Measurements from ENCODE around the gene PHGDH. TPM values are rescaled to one million over a fixed set of nuclear protein-coding genes. Genes with fewer than 3 reads are reported as not detected.

Gene PHGDH
- total RNA-seq: 146 and 204 TPM in 2 replicates

- H3K4me3 ChIP-seq (ENCODE audit: low read depth, low read length): peak within 1 kb of the TSS; percentile 64
- TF ChIP-seq CTCF (conservative IDR thresholded peaks at IDR 0.05; ENCODE audit: low read depth, low read length): no peak
- DNase-seq (ENCODE audit: low read depth): peak; percentile 16
Measured at GRCh38 chr1:119711804-119712341, at the start of gene PHGDH. TSS of gene PHGDH (plus strand) at chr1:119711934. CDS start at chr1:119712023, 89 bp downstream.

- DNase-seq (ENCODE audit: low read depth): no peak
- H3K4me3 ChIP-seq (ENCODE audit: low read depth, low read length): no peak overlapping the region
- TF ChIP-seq CTCF (conservative IDR thresholded peaks at IDR 0.05; ENCODE audit: low read depth, low read length): no peak
Measured at GRCh38 chr1:119662034-119662437, 49.7 kb upstream of the PHGDH start.

GRCh38 chr1:119664067-119664466 is 47.7 kb upstream of the PHGDH start:
- DNase-seq (ENCODE audit: low read depth): no peak
- TF ChIP-seq CTCF (conservative IDR thresholded peaks at IDR 0.05; ENCODE audit: low read depth, low read length): no peak
- H3K4me3 ChIP-seq (ENCODE audit: low read depth, low read length): no peak overlapping the region

GRCh38 chr1:119667173-119667572 is 44.6 kb upstream of the PHGDH start:
- no peak for DNase-seq (ENCODE audit: low read depth)
- no peak for TF ChIP-seq CTCF (conservative IDR thresholded peaks at IDR 0.05; ENCODE audit: low read depth, low read length)
- no peak overlapping the region for H3K4me3 ChIP-seq (ENCODE audit: low read depth, low read length)

GRCh38 chr1:119670898-119671297 is 40.8 kb upstream of the PHGDH start:
- DNase-seq (ENCODE audit: low read depth): no peak
- no peak for TF ChIP-seq CTCF (conservative IDR thresholded peaks at IDR 0.05; ENCODE audit: low read depth, low read length)
- H3K4me3 ChIP-seq (ENCODE audit: low read depth, low read length): no peak overlapping the region

- DNase-seq (ENCODE audit: low read depth): no peak
- H3K4me3 ChIP-seq (ENCODE audit: low read depth, low read length): no peak overlapping the region
- no peak for TF ChIP-seq CTCF (conservative IDR thresholded peaks at IDR 0.05; ENCODE audit: low read depth, low read length)
Measured at GRCh38 chr1:119673171-119673940, 38.4 kb upstream of the PHGDH start.

GRCh38 chr1:119674111-119674526 is 37.6 kb upstream of the PHGDH start:
- H3K4me3 ChIP-seq (ENCODE audit: low read depth, low read length): no peak overlapping the region
- no peak for DNase-seq (ENCODE audit: low read depth)
- TF ChIP-seq CTCF (conservative IDR thresholded peaks at IDR 0.05; ENCODE audit: low read depth, low read length): no peak
